H1 (cell line): ENCODE data around the gene ARID4B.

ENCODE experiments used
- BCL11A ChIP-seq, 2 experiments: IDR thresholded peaks; one replicate each; pipeline ENCODE4 v1.6.1; 2011; ENCODE audit warnings: low read depth in 2 of 2, low read length in 2 of 2, mild to moderate bottlenecking in 2 of 2
- EZH2 ChIP-seq: fragments of 200-600 bp; sonication (generic); IDR thresholded peaks from 2 replicates; pipeline ENCODE4 v1.7.1; 2012; ENCODE audit warnings: low read depth, mild to moderate bottlenecking, moderate library complexity, low read length, inconsistent platforms; ENCODE audit not compliant: severe bottlenecking
- NRF1 ChIP-seq: IDR thresholded peaks from 2 replicates; pipeline ENCODE4 v1.6.1; 2011; ENCODE audit warnings: mild to moderate bottlenecking, low read depth, low read length, improper control_type of control experiment
- PHF8 ChIP-seq: fragments of 200-600 bp; sonication (generic); conservative IDR thresholded peaks from 2 replicates; pipeline ENCODE4 v1.7.1; 2012; ENCODE audit warnings: low read depth, mild to moderate bottlenecking, inconsistent platforms, low read length, moderate library complexity
- POLR2A ChIP-seq, 2 experiments: IDR thresholded peaks; 1 replicate in 1 of 2; 2 replicates in 1 of 2; pipeline ENCODE4 v1.6.1; 2011; ENCODE audit warnings: low read depth in 2 of 2, low read length in 2 of 2, mild to moderate bottlenecking in 2 of 2; ENCODE audit errors: control extremely low read depth in 1 of 2
- POLR2AphosphoS5 ChIP-seq: IDR thresholded peaks from 2 replicates; pipeline ENCODE4 v1.6.1; 2011; ENCODE audit warnings: low read depth, low read length
- RAD21 ChIP-seq, 2 experiments: IDR thresholded peaks in 1 of 2; conservative IDR thresholded peaks in 1 of 2; 2 replicates each; pipeline ENCODE4 v1.6.1; 2011; ENCODE audit warnings: low read depth in 2 of 2, low read length in 2 of 2, improper control_type of control experiment in 1 of 2, inconsistent platforms in 1 of 2, mild to moderate bottlenecking in 1 of 2, moderate library complexity in 1 of 2
- RBBP5 ChIP-seq: IDR thresholded peaks from 2 replicates; pipeline ENCODE4 v1.7.1; 2012; ENCODE audit warnings: low read depth, mild to moderate bottlenecking, inconsistent platforms, low read length, moderate library complexity, borderline replicate concordance
- TAF1 ChIP-seq: IDR thresholded peaks from 2 replicates; pipeline ENCODE4 v1.6.1; 2011; ENCODE audit warnings: mild to moderate bottlenecking, low read depth, low read length
- ZNF274 ChIP-seq: IDR thresholded peaks from 2 replicates; pipeline ENCODE4 v1.7.0; 2012; ENCODE audit warnings: low read length, borderline replicate concordance; ENCODE audit errors: extremely low read depth
- TF ChIP-seq, protein P1 (sequence below): IDR thresholded peaks from 2 replicates; pipeline ENCODE4 v1.6.1; 2011; ENCODE audit warnings: low read depth, mild to moderate bottlenecking, low read length; ENCODE audit not compliant: insufficient read depth
- TF ChIP-seq, protein P2 (sequence below), 3 experiments: IDR thresholded peaks; 1 replicate in 2 of 3; 2 replicates in 1 of 3; pipeline versions ENCODE4 v1.5.1 to v1.6.1; 2011; ENCODE audit warnings: low read length in 3 of 3, mild to moderate bottlenecking in 3 of 3, inconsistent platforms in 2 of 3, low read depth in 1 of 3, moderate library complexity in 1 of 3; ENCODE audit not compliant: insufficient read depth in 1 of 3; ENCODE audit errors: control extremely low read depth in 1 of 3
- TF ChIP-seq, protein P3 (sequence below): IDR thresholded peaks from 2 replicates; pipeline ENCODE4 v1.6.1; 2012; ENCODE audit warnings: low read length, inconsistent platforms
- TF ChIP-seq, protein P4 (sequence below): IDR thresholded peaks from 2 replicates; pipeline ENCODE4 v1.6.1; 2011; ENCODE audit warnings: low read length, improper control_type of control experiment

DNA sequence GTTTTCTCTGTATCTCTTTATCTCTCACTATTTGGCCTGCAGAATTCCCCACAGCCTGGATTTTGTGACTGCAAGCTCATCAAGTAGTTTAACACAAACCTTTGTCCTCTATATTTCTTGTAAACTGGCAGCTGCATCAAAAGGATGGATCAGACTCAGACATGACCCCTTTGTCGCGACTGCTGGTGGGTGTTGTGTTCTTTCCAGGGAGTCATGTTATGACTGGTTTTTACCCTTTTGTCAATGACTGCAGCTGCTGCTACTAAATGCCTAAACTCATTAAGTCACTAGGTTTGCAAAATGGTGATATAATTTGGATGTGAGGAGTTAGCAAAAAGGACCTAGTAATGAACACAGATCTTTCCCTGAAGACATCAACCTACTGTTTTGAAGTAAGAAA is 189.2 kb downstream of the ARID4B start:
- TF ChIP-seq, protein P1, sequence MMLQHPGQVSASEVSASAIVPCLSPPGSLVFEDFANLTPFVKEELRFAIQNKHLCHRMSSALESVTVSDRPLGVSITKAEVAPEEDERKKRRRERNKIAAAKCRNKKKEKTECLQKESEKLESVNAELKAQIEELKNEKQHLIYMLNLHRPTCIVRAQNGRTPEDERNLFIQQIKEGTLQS, result no peak
- TF ChIP-seq EZH2 (no peak), RBBP5 (no peak), POLR2A (IDR thresholded peaks at IDR 0.05; ENCODE audit: control extremely low read depth in 1 of 2, low read depth in 2 of 2, low read length in 2 of 2) (no peak), POLR2AphosphoS5 (no peak), ZNF274 (no peak), BCL11A (IDR thresholded peaks at IDR 0.05; ENCODE audit: low read depth in 2 of 2, low read length in 2 of 2) (no peak), TAF1 (no peak), NRF1 (no peak), RAD21 (IDR thresholded peaks at IDR 0.05 in 1 of 2, conservative IDR thresholded peaks at IDR 0.05 in 1 of 2; ENCODE audit: low read depth in 2 of 2, low read length in 2 of 2) (no peak), PHF8 (no peak)
- TF ChIP-seq, protein P2, sequence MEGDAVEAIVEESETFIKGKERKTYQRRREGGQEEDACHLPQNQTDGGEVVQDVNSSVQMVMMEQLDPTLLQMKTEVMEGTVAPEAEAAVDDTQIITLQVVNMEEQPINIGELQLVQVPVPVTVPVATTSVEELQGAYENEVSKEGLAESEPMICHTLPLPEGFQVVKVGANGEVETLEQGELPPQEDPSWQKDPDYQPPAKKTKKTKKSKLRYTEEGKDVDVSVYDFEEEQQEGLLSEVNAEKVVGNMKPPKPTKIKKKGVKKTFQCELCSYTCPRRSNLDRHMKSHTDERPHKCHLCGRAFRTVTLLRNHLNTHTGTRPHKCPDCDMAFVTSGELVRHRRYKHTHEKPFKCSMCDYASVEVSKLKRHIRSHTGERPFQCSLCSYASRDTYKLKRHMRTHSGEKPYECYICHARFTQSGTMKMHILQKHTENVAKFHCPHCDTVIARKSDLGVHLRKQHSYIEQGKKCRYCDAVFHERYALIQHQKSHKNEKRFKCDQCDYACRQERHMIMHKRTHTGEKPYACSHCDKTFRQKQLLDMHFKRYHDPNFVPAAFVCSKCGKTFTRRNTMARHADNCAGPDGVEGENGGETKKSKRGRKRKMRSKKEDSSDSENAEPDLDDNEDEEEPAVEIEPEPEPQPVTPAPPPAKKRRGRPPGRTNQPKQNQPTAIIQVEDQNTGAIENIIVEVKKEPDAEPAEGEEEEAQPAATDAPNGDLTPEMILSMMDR (IDR thresholded peaks at IDR 0.05; ENCODE audit: control extremely low read depth in 1 of 3, insufficient read depth in 1 of 3, low read depth in 1 of 3, low read length in 3 of 3), result no peak
- TF ChIP-seq, protein P3, sequence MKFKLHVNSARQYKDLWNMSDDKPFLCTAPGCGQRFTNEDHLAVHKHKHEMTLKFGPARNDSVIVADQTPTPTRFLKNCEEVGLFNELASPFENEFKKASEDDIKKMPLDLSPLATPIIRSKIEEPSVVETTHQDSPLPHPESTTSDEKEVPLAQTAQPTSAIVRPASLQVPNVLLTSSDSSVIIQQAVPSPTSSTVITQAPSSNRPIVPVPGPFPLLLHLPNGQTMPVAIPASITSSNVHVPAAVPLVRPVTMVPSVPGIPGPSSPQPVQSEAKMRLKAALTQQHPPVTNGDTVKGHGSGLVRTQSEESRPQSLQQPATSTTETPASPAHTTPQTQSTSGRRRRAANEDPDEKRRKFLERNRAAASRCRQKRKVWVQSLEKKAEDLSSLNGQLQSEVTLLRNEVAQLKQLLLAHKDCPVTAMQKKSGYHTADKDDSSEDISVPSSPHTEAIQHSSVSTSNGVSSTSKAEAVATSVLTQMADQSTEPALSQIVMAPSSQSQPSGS, result no peak
- TF ChIP-seq, protein P4, sequence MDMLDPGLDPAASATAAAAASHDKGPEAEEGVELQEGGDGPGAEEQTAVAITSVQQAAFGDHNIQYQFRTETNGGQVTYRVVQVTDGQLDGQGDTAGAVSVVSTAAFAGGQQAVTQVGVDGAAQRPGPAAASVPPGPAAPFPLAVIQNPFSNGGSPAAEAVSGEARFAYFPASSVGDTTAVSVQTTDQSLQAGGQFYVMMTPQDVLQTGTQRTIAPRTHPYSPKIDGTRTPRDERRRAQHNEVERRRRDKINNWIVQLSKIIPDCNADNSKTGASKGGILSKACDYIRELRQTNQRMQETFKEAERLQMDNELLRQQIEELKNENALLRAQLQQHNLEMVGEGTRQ, result no peak
